Embryonic facial prominence (tissue), 1 donor: ENCODE measurements around the gene RAE1.
"Not testable (repeated sequence)": the region's sequence is repeated elsewhere in the genome, so short reads cannot be mapped to it uniquely, and the experiment has no call there.

ENCODE experiments used
- DNase-seq: peaks from one replicate; pipeline ENCODE4 v3.0.0-alpha.2; 2016; ENCODE audit errors: extremely low spot score

RAE1 gene

DNA sequence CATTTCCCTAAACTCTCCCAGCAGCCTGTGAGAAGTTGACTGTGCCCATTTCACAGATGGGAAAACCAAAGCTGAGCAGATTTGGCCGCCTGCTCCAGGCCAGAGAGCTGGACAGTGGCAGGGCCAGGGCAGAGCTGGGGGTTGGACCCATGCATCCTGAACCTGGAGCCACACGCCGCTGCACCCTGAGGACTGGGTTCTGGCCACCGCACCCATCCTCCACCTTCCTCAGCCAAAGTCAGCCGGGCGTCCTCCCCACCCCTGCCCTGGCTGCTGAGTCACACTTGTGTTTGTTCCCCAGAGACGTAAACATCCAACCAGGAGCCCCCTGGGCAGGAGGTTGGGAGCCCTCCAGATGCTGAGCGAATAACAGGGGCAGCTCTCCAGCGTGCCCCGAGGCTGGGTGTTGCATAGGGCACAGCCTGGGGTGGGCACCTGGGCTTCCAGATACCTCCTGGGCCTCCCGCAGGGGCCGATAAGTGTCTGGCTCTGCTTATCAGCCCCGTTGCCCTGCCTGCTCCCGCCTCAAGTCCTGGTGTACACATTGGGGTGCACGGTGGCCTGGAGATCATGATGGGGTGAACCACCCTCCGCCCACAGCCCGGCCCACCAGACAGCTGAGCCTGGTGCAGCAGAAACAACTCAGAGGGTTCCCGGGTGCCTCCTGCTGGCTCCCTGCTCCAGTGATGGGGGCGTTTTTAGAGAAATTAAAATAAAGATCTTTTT, 64.0 kb downstream of the RAE1 start:
- no peak for DNase-seq

DNA sequence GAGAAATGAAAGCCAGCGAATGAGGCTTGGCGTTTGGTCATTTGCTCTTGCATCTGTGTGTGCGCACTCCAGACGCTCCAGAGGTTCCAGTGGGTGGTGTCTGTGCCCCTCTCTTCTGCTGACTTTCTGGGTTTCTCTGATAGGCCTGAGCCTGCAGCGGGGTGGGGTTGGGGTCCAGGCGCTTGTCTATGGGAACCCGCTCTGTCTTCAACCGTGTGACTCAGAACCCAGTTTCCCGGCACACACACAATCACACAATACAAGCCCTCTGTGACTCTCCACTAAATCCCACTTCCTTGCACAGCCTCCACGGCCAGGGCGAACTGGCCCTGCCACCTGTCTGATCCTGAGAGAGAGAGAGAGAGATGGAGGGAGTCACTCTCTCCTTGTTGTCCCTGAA, 64.7 kb downstream of the RAE1 start:
- DNase-seq: no peak

DNA sequence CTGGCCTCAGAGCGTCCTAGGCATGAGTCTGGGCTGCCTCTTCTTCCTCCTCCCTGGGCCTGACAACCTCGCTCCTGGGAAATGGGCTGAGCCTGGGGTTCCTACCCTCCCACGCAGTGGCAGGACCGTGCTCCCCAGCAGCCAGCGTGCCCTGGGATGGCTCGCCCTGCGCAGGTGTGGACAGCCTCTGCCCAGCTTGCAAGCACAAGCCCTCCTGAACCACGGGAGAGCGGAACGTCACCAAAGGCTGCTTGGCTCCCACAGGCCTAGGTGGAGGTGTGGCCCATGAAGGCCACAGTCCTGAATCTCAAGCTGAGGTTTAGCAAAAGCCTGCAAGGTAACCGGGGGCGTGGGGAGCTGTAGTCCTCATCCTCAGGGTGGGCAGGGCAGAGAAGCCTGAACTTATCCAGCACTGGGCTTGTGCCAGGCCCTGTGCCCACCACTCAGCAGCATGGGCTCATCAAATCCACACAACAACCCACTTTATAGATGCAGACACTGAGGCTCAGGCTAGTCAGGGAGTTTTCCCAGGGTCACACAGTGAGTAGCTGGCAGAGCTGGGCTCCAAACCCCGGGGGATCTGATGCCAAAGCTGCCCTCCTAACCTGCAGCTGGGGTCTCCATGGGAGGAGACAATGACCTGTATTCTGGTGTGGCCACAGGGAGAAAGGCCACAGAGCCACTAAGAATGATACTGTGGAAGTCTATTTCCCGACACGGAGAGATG, 65.4 kb downstream of the RAE1 start:
- no peak for DNase-seq

DNA sequence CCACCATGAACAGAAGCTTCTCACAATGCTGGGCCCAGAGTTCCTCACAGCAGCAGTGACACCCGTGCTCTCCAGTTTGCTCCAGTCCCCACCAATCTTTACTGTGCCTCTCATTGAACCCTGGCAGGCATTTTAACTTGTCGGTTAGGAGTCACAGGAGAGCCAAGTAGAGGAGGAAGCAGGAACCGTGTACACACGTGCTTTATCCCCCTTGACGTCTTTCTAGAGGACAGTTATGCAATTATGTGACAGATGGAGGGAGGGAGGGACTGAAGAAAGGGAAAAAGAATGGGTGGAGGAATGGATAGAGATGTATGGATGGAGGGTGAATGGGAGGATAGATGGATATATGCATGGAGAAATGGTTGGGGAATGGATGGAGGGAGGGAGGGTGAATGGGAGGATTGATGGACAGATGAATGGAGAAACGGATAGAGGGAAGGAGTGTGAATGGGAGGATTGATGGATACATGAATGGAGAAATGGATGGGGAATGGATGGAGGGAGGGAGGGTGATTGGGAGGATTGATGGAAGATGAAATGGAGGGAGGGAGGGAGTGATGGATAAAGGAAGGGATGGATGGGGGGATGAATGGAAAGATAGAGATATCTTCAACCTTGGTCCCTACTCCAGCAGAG, 66.1 kb downstream of the RAE1 start:
- DNase-seq: no peak

GRCh38 chr20:57417830-57418780, 67.0 kb downstream of the RAE1 start:
- DNase-seq: no peak

DNA sequence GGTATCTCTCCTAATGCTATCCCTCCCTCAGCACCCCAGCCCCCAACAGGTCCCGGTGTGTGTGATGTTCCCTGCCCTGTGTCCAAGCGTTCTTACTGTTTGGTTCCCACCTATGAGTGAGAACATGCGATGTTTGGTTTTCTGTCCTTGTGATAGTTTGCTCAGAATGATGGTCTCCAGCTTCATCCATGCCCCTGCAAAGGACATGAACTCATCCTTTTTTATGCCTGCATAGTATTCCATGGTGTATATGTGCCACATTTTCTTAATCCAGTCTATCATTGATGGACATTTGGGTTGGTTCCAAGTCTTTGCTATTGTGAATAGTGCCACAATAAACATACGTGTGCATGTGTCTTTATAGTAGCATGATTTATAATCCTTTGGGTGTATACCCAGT, 68.4 kb downstream of the RAE1 start:
- DNase-seq: not testable (repeated sequence)

DNA sequence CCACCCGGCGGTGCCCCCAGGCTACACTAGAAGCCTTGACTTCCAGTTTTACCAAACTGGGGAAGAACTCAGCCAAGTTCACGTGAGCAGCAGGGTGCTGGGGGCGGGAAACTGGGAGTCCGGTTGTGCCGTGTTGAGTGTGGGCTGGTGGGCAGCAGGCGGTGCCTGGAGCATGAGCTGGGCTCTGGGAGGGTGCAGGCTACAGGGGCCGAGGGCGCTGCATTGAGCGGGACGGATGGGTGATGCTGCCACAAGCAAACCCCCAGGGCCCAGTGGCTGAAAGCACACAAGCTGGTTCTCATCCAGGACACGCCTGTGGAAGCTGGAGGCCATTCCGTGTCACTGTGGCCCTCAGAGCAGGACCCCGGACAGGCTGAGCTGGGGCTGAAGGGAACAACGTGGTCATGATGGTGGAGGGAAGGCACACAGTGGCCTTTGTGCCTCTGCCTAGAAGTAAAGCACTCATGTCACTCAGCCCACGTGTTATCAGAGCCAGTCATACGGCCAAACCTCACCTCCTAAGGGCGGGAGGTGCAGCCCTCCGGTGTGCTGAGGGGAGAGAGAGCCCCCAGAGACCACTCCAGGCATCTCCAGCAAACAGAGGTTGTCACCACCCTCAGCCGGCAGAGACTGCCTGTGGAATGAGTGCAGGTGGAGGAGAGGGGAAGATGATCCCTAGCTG, 69.7 kb downstream of the RAE1 start:
- DNase-seq: no peak

GRCh38 chr20:57421253-57422220, 70.5 kb downstream of the RAE1 start:
- no peak for DNase-seq

DNA sequence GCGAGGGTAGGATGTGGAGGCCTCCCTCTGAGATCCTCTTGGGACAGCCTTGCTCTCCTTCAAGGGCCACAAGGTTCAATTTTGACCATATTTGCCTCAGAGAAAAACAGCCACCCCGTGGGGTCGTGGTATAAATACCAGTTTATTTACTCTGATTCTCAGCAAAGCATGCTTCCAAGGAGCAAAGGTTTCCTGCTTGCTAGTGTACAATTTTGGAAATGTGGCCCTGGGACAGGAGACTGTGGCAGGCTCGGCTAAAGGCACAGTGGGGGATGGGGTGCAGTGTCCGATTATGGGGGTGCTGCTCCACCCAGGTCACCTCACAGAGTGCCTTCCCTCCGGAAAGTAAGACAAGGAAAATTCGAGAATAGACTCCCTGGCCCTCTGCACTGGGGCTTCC, 71.2 kb downstream of the RAE1 start:
- DNase-seq: no peak

DNA sequence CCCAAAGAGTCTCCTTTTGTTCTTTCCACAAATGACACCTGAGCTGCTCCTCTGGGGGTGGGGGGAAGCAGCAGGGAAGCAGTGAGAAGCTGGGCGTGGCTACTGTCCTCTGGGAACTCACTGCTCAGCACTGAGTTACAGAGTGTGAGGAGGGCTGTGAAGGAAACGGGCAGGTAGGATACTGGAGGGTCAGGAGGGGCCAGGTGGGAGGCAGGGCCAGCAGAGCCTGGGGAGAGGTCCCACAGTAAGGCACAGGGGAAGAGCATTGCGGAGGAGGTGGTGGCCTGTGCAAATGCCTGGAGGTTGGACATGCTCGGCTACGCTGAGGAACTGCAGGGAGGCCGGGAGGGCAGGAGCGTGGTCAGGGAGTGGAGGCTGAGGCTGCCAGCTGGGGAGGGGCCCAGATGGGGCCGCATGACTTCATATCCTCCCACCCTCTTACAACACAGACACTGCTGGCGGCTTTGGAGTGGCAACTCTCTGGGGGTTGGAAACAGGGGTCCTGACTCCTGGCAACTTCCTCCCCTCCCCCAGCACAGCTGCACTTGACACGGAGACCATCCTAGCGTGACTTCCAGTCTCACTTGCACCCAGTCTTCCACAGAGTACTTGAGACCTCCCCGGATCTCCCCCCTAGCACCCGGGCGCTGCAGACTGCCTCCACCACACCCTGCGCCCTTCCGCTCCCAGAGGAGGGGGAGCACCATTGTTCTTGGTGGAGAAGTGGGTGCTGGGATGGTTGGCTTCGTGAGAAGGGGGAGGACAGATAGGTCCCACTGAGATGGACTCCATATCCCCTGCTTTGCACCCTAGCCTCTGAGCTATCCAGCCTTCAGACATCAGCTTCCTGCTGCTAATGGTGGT, 74.3 kb downstream of the RAE1 start:
- DNase-seq: no peak

- DNase-seq: no peak
Observed at GRCh38 chr20:57426271-57426689, 75.2 kb downstream of the RAE1 start.

- DNase-seq: no peak
Observed at GRCh38 chr20:57426831-57427230, 75.8 kb downstream of the RAE1 start.

- DNase-seq: no peak
Observed at GRCh38 chr20:57428324-57429158, 77.5 kb downstream of the RAE1 start.
